Measurements from ENCODE around the gene DIAPH2.

DIAPH2 gene

DNA sequence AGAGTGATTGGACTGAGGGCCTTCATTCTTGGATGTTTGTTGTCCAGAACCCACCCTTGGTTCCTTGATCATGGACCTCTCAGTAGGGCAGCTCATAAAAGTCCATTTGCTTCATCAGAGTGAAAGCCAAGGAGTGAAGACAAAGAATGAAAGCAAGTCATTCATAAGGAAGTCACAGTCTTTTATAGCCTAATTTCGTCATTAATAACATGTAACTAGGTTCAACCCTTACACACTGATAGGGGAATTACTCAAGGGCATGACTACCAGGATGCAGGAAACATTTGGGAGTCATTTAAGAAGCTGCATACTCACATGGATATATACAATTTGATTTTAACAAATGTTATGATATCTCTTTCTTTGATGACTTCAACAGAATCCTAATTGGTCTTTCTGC, 294.3 kb downstream of the DIAPH2 start:
- no peak for DNase-seq (ENCODE audit: low spot score)

DNA sequence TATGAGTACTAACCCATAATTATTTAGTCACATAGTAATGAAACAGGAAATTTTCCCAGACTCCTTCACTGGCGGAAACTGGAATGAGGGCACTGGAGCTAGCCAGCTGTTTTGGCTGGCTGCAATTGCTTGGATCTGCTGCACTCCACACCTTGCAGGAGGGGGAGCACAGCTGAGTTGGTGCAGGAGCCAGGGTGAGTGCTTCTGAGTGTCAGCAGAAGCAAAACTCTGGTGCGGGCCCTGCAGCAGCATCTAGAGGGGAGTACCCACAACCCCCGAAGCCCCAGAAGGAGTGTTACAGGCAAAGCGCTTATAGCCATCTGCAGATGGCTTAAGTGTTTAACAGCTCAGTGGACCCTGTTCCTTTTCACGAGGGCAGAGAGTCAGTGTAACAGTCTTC, 295.1 kb downstream of the DIAPH2 start:
- no peak for DNase-seq (ENCODE audit: low spot score)

DNA sequence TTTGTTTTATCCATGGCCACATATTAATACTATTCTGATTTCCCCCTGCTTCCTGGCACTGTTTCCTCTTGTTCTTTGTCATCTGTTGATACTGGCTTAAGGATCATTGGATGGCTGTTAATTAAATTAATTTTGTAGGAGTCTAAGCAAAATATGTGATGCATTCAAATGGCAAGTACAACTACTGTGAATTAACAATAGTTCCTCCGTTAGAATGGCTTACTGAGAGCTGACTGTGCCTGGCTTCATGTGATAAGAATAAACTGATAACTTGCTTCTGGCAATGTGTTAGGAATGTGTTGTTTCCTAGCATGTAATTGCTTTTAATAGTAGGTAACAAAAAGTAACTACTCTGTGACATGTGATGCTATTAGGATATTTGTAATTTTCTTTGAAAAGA, 297.5 kb downstream of the DIAPH2 start:
- DNase-seq (ENCODE audit: low spot score): no peak

DNA sequence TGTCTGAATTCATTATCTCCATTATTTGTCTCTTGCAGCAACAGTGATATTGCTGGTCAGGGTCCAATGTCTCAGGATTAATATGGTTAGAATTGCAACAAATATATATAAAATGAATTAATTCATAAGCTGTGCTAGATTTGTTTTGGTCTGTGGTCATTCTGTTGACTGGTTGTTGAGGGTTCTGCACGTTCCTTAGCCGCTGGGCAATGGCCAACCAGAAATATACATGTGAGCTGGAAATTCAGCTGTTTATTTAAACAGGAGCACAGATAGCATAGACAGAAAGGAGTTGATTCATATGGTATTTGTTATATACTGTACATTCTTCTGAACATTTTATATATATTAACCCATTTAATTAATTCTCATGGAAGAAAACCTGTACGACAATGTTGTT, 299.9 kb downstream of the DIAPH2 start:
- no peak for DNase-seq (ENCODE audit: low spot score)

DNA sequence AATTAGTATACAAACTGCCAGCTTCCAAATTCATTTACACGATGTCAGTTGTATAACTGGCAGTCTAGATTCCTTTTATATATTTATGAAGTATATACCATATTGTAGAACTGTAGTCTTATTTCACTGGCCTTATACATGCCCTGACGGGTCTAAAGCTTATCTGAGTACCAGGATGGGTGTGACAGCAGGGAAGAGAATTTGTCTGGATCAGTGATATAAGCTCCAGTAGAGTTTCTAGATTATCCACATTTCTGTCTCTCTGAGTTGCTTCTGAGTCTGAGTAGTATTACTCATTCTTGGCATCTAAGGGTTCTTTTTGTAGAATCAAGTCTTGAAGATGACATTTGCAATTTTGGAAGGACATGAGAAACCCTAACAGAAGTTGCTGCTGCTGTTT, 300.4 kb downstream of the DIAPH2 start:
- DNase-seq (ENCODE audit: low spot score): no peak

DNA sequence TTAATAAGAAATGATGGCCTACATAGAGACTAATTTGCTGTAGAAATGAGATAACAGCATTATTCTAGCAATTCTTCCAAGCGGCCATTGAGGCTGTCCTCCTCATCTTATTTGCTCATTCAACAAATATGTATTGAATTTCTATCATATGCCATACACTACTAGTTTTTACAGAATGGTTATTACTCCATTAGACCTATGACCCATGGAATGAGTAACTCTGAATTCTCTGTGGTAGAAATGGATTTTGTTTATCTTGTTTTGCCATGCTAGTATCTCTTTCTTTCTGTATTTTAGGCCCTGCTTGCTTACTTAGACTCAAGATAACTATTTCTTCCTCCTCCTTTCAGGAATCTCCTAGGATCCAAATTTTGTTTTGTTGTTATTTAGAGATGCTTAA, 302.6 kb downstream of the DIAPH2 start:
- DNase-seq (ENCODE audit: low spot score): no peak

DNA sequence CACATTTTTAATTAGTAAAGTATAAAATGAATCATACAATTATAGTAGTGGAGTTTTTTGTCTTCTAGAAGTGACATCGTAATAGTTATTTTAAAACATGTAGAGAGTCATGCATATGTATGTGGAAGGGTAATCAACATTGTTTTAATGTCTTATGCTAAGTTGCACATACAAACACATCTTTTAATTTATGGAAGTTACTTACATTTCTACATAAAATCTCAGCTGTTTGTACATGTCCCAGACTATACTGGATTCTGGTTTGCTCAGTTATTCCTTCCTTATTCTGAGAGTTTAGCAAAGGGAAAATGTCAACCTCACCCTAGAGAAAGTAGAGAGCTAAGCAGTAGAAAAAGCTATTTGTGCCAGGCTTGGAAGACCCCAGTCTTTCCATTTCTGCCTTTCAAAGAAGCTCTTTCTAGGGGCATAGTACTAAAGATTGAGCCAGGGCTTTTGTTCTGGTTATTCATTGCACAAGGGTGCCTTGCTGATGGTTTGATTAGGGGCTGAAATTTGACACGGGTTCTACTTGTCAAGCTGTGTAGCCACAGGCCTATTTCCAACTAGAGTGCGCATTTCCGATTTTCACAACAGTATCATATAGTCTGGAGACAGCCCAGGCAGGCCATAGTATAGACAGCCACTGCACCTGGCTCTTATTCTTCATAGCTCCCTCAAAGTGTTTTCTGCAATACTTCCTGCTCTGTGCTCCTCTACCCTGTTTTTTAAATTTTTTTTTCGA, 305.4 kb downstream of the DIAPH2 start:
- DNase-seq (ENCODE audit: low spot score): no peak

DNA sequence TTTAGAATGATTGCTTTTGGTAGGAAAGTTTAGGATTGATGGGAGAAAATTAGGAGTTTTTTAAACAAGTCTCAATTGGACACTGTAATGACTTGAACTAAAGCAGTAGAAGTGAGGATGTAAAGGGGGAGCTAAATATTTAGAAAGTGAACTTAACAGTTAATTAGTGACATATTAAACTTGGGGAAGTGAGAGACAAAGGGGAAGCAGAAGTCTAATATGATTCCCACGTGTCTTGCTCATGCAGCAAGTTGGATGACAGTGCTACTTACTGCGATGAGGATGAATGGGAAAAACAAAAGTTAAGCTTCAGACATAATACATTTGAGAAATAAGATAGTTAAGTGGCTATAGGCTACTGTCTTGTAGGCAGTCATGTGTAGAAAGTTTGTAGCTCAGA, 309.5 kb downstream of the DIAPH2 start:
- DNase-seq (ENCODE audit: low spot score): no peak

DNA sequence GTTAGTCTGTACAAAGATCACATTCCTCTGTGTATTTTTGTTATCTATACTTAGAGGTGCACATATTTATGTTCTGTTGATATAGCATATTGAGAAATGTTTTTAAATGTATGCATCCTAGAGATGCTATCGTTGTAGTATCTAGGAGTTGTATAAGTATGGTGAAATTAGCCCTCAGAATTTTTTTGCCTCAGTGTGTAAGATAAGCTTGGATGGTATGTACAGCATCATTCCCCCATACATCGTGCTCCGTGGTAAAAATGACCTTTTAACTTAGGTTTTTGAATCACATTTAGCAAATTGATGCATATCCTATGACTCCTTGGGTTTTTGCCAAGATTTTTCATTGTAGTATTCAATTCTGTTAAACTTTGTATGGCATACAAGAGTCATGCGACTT, 312.6 kb downstream of the DIAPH2 start:
- DNase-seq (ENCODE audit: low spot score): no peak

DNA sequence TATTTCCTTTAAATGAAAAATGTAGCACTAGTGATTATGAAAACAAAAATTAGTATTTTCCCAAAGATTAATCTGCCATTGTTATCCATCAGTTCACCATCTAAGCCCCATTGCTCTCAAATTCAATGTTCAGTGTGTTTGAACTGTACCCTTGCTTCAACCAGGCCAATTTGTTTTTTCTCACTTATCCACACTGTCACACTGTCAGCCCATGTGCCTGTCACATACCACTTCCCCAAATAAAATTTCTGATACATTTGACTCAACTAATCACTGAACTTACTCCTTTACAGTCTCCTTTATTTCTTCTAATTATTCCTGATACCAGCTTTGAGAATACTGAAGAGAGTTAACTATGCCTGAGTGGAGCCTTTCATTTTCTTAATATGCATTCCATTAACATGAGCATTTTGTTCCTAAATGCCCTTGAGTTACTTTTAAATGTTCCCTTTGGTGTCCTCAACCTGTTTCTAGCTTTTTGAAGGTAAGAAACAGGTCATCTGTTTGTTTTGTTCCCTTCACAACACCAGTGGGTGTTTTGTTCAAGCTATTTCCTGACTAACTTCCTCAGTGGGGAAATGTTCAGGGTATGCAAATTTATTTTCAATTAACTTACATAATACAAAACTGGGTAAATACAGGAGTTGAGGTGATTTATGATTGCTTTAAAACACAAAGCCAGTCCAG, 316.2 kb downstream of the DIAPH2 start:
- no peak for DNase-seq (ENCODE audit: low spot score)

DNA sequence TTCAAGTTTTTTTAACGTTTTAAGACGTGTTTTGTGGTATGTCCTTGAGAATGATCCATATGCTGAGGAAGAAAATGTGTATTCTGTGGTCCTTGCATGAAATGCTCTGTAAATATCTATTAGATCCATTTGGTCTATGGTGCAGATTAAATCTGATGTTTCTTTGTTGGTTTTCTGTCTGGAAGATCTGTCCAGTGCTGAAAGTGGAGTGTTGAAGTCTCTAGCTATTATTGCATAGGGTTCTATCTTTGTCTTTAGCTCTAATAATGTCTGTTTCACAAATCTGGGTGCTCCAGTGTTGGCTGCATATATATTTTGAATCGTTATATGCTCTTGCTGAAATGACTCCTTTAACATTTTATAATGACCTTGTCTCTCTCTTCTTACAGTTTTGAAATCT, 321.5 kb downstream of the DIAPH2 start:
- no peak for DNase-seq (ENCODE audit: low spot score)

DNA sequence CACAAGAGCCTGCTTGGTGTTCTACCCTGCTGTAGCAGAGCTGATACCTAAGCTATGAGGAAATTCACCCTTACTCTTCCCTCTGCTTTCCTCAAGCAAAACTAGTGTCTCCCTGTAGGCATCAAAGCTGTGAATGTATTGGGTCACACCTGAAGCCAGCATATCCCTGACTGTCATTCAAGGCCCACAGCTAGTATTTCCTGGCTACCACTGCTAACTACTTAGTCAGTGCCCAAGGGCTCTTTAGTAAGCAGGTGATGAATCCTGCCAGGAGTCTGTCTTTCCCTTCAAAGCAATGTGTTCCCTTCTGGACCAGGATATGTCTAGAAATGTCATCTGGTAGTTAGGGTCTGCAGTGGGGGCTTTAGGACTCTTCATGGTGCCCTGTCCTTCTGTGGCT, 324.7 kb downstream of the DIAPH2 start:
- no peak for DNase-seq (ENCODE audit: low spot score)

DNA sequence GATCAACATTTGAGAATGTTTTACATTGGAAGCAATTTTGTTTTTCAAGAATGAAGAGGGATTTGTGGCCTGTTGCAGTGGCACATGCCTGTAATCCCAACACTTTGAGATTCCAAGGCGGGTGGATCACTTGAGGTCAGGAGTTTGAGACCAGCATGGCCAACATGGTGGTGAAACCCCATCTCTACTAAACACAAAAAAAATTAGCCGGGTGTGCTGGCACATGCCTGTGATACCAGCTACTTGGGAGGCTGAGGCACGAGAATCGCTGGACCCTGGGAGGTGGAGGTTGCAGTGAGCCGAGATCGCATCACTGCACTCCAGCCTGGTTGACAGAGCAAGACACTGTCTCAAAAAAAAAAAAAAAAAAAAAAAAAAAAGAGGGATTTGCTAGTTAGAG, 326.9 kb downstream of the DIAPH2 start:
- no peak for DNase-seq (ENCODE audit: low spot score)

DNA sequence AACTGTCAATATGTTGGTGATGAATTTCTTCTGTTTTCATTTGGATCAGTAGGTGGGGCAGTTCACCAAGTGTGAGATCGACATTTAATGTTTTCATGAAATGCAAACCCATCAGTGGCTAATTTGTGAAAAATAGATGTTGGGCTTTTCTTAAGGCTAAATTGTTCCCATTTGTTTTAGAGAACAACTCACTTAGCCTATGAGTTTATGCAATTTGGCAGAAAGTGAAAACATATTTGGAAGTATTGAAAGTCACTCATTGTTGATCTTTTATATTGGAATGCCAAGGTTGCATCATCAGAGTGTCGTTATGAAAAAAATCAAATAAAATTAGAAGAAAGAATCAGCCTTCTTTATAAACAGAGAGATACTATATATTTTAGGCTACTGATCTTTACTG, 331.5 kb downstream of the DIAPH2 start:
- DNase-seq (ENCODE audit: low spot score): no peak

DNA sequence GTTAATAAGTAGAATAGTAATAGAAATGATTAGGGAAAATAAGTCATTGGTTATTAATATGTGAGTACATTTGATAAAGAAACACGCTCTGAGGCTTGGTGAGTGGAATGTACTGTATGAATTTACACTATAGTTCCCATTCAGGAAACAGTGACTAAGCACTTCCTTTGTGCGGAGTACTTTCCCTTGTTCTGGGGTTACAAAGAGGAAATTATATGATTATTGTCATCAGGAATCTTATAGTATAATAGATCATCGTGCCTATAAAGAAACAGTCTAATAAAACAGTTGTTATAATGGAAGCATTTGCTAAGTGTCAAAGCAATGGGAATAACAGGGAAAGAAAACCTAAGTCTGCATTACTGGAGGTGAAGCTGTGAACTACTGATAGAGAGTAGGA, 337.0 kb downstream of the DIAPH2 start:
- no peak for DNase-seq (ENCODE audit: low spot score)

DNA sequence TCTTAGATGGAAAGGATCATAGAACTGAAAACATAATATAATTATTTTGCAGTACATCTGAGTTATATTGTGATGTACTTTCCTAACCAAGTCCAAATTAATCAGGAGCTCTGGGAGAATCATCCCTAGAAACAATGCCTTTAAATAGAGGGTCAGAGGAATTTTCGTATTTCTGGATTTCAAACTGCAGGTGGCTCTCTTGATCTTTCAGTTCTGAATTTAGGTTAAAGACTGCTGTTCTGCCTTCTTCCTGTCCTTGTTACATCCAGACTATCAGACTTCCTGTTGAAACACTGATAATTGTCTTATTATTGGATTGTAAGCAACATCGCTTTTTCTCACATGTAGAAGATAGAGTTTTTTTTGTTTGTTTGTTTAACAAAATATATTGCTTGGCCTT, 341.8 kb downstream of the DIAPH2 start:
- no peak for DNase-seq (ENCODE audit: low spot score)

DNA sequence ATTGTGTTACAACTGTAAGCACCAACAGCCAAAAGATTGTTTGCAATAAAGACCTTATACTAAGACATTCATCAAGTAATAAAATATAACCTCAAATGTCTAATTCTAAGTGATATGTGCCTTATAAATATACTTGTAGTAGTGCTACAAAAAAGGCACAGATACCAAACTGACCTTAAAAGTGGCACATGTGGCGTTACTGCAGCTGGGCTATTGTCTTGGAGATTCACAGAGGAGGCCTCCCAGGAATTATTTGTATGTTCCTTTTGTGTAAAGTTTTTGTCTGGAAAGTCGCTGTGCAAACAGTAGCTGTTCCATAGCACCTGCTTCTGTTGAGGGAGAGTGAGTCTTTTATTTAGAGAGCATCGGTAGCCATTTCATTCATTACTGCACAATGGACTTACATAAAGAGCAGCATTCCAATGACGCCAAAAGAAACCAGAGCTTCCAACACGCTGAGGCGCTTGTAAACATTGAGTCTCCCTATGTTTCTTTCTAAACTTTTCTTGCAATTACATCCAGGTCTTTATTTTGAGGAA, 342.8 kb downstream of the DIAPH2 start:
- DNase-seq (ENCODE audit: low spot score): no peak

DNA sequence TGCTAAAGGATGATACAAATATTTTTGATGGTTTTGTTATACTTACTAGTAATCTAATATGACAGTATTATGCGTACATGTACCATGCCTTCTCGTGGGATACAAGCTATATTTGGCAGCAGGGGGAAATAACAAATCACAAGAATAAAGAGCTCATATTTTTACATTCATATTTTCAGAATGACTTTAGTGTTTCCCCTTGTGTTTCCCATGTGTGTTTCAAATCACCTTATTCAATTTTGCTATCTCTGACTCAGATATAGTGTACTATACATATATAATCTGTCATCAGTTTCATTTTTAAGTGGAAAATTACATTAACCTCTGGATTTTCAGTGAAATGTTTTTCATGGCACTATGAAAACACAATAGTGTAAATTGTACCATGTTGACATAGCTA, 345.8 kb downstream of the DIAPH2 start:
- DNase-seq (ENCODE audit: low spot score): no peak

DNA sequence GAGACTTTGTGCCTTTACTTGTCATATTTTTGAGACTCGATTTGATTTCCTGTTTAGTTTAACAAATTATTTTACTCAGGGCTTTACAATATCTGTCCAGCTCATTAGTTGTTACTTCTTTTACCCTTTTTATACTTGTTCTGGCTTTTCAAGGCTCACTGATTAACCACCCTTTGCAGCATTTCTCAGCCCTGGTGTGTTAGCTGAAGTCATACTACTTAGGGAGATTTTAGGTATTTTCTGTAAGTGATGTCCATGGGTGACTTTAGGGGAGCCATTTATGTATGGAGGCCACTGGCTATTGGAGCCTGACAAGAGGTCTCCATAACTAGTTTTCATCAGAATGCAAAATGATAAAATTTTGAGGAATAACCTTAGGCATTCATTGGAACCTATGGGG, 346.3 kb downstream of the DIAPH2 start:
- DNase-seq (ENCODE audit: low spot score): no peak

DNA sequence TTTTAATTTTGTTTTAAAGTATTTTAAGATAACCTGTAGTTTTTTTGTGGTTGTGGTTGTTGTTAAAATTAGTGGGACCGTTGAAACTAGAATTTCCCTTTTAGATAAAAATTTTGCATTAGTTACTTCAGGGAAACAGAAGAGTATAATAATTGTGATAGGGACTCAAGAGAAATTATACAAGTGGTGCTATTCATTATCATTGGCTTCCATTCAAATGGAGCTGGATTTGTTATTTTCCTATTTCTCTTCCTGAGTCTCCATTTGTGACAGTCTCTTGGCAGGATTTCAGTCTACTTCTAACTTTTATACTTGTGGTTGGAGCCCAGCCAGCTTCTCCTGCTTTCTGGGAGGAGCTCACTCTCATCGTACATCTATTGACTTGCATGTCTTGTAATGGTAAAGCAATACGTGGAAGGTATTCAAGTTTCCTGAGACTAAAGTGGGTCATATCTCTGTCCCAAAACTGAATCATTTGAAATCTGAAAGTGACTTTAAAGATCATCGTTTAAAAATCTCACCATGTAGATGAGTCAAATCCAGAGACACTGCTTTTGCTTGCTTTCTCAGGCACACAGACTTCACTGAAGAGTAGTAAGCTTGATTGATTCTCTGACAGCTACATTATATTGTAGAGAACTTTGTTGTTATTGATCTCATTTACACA, 354.9 kb downstream of the DIAPH2 start:
- DNase-seq (ENCODE audit: low spot score): no peak

DNA sequence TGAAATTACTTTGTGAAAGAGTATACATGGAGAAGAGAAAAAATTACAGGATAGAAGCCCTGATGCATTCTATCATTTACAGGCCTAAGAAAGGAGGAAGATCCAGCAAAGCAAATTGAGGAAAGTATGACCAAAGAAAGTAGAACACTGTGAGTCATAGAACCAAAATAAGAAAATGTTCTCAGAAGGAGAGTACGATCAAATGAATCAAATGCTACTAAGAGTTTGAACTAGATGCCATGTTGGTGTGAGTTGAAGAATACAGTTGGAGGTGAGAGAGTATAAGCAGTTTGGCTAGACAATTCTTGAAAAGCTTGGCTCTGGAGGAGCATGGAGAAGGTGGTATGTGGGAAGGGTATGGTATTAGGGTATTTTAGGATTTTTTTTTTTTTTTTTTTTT, 360.8 kb downstream of the DIAPH2 start:
- DNase-seq (ENCODE audit: low spot score): no peak

DNA sequence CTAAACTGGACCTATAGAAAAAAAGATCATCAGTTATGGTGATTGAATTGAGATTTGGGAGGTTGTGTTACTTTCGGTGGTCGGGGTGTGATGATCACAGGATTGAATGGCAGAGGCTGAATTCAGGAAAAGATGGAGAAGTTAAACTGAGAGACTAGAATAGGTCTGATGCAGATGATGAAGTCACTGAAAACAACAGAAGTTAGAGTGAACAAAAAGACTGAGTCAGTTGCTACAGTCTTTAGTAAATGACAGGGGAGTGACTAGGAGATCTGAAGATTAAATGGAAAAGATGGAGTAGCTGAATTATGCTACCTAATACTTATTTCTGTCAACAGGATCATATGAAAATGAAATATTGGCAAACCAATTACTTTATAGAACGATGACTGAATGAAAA, 362.2 kb downstream of the DIAPH2 start:
- DNase-seq (ENCODE audit: low spot score): no peak

DNA sequence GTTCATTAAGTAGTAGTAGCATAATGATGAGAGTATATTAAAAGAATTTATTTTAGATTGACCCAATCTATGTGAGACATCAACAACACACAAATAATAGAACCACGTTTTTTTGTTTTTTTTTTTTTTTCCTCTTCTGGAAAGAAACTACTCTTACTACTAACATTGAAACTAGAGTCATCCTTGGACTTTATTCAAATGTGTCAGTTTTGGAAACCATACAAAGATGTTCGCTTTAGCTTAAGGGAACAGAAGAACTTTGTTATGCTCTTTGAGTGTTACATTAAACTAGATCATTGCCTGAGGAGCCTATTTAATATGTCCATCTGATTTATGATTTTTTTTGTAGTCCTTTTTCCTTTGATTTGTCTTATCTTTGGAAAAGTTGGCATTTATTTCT, 365.8 kb downstream of the DIAPH2 start:
- no peak for DNase-seq (ENCODE audit: low spot score)
